H9 (cell line): ENCODE measurements around the gene PLPP7. TPM values are rescaled to one million over a fixed set of nuclear protein-coding genes. Genes with fewer than 3 reads are reported as not detected.

Source experiments
- DNase-seq: peaks from one replicate; pipeline ENCODE4 v3.0.0-alpha.2; 2017
- H2AFZ ChIP-seq: one replicate; pipeline ENCODE4 v1.6.1; 2013; ENCODE audit warnings: mild to moderate bottlenecking, low read length, control low read depth, moderate library complexity
- H2AK5ac ChIP-seq: 2 replicates; pipeline ENCODE4 v1.6.1; 2013; ENCODE audit warnings: low read length, control low read depth, mixed read lengths; ENCODE audit not compliant: insufficient read length
- H2BK120ac ChIP-seq: one replicate; pipeline ENCODE4 v1.6.1; 2013; ENCODE audit warnings: low read depth, mild to moderate bottlenecking, low read length, control low read depth, inconsistent platforms; ENCODE audit not compliant: poor library complexity, severe bottlenecking
- H2BK12ac ChIP-seq: 2 replicates; pipeline ENCODE4 v1.6.1; 2013; ENCODE audit warnings: low read length, control low read depth, mixed read lengths, low read depth; ENCODE audit not compliant: insufficient read length
- H2BK15ac ChIP-seq: 2 replicates; pipeline ENCODE4 v1.6.1; 2013; ENCODE audit warnings: low read depth, low read length, control low read depth
- H2BK20ac ChIP-seq: one replicate; pipeline ENCODE4 v1.6.1; 2013; ENCODE audit warnings: low read depth, mild to moderate bottlenecking, low read length, control low read depth, inconsistent platforms; ENCODE audit not compliant: poor library complexity, severe bottlenecking
- H2BK5ac ChIP-seq: 2 replicates; pipeline ENCODE4 v1.6.1; 2013; ENCODE audit warnings: low read length, control low read depth, mixed read lengths; ENCODE audit not compliant: insufficient read length
- H3K14ac ChIP-seq: 2 replicates; pipeline ENCODE4 v1.6.1; 2013; ENCODE audit warnings: low read length, control low read depth; ENCODE audit not compliant: insufficient read depth
- H3K18ac ChIP-seq: 2 replicates; pipeline ENCODE4 v1.6.1; 2013; ENCODE audit warnings: low read depth, mild to moderate bottlenecking, mixed read lengths, low read length, control low read depth; ENCODE audit not compliant: insufficient read length
- H3K23ac ChIP-seq: 2 replicates; pipeline ENCODE4 v1.6.1; 2013; ENCODE audit warnings: low read length, control low read depth, mixed read lengths, low read depth; ENCODE audit not compliant: insufficient read length
- H3K23me2 ChIP-seq: 2 replicates; pipeline ENCODE4 v1.6.1; 2013; ENCODE audit warnings: low read depth, mild to moderate bottlenecking, mixed read lengths, low read length, control low read depth; ENCODE audit not compliant: insufficient read length, poor library complexity, severe bottlenecking
- H3K27ac ChIP-seq: 2 replicates; pipeline ENCODE4 v1.5.1; 2013; ENCODE audit warnings: low read length, control low read depth, mixed read lengths, low read depth; ENCODE audit not compliant: insufficient read length
- H3K27me3 ChIP-seq: 2 replicates; pipeline ENCODE4 v1.6.1; 2013; ENCODE audit warnings: low read length, control low read depth, inconsistent platforms; ENCODE audit not compliant: insufficient read depth
- H3K4ac ChIP-seq: 2 replicates; pipeline ENCODE4 v1.6.1; 2013; ENCODE audit warnings: low read depth, mild to moderate bottlenecking, control low read depth, inconsistent platforms, low read length, moderate library complexity
- H3K4me1 ChIP-seq: 2 replicates; pipeline ENCODE4 v1.6.1; 2013; ENCODE audit warnings: low read length, control low read depth, inconsistent platforms; ENCODE audit not compliant: insufficient read depth
- H3K4me2 ChIP-seq: 2 replicates; pipeline ENCODE4 v1.6.1; 2013; ENCODE audit warnings: low read length, control low read depth, mixed read lengths; ENCODE audit not compliant: insufficient read length, insufficient read depth
- H3K56ac ChIP-seq: 2 replicates; pipeline ENCODE4 v1.6.1; 2013; ENCODE audit warnings: low read depth, mild to moderate bottlenecking, mixed read lengths, low read length, control low read depth; ENCODE audit not compliant: insufficient read length
- H3K79me1 ChIP-seq: 2 replicates; pipeline ENCODE4 v1.6.1; 2013; ENCODE audit warnings: low read depth, mild to moderate bottlenecking, moderate library complexity, low read length, control low read depth, inconsistent platforms; ENCODE audit not compliant: insufficient read depth, poor library complexity, severe bottlenecking
- H3K79me2 ChIP-seq: 2 replicates; pipeline ENCODE4 v1.6.1; 2013; ENCODE audit warnings: low read length, control low read depth, inconsistent platforms; ENCODE audit not compliant: insufficient read depth
- H3K9ac ChIP-seq: 2 replicates; pipeline ENCODE4 v1.6.1; 2013; ENCODE audit warnings: low read length, control low read depth, mixed read lengths; ENCODE audit not compliant: insufficient read length; ENCODE audit errors: extremely low read depth
- H3K9me3 ChIP-seq: one replicate; pipeline ENCODE4 v1.6.1; 2013; ENCODE audit warnings: low read depth, low read length, inconsistent platforms; ENCODE audit not compliant: control insufficient read depth
- H3T11ph ChIP-seq: one replicate; pipeline ENCODE4 v1.6.1; 2013; ENCODE audit warnings: mild to moderate bottlenecking, low read length, control low read depth, inconsistent platforms
- H4K20me1 ChIP-seq: one replicate; pipeline ENCODE4 v1.6.1; 2013; ENCODE audit not compliant: control insufficient read depth, insufficient read length, insufficient read depth
- H4K5ac ChIP-seq: 2 replicates; pipeline ENCODE4 v1.6.1; 2013; ENCODE audit warnings: low read depth, mild to moderate bottlenecking, mixed read lengths, low read length, control low read depth; ENCODE audit not compliant: insufficient read length
- H4K8ac ChIP-seq: replicated peaks from 2 replicates; pipeline ENCODE4 v1.6.1; 2013; ENCODE audit warnings: low read length, control low read depth, mixed read lengths, low read depth; ENCODE audit not compliant: insufficient read length
- H4K91ac ChIP-seq: 2 replicates; pipeline ENCODE4 v1.6.1; 2013; ENCODE audit warnings: low read depth, mild to moderate bottlenecking, moderate library complexity, mixed read lengths, low read length, control low read depth; ENCODE audit not compliant: insufficient read length
- H3K27ac Mint-ChIP-seq, 3 experiments: 2 replicates in 2 of 3; 3 replicates in 1 of 3; pipeline ENCODE4 v1.8.0; 2020 to 2021; ENCODE audit warnings: mixed read lengths in 3 of 3, mild to moderate bottlenecking in 1 of 3, moderate library complexity in 1 of 3
- H3K27me3 Mint-ChIP-seq: 2 replicates; pipeline ENCODE4 v1.8.0; 2021; ENCODE audit warnings: low read depth, mild to moderate bottlenecking, moderate library complexity, mixed read lengths
- H3K36me3 Mint-ChIP-seq, 3 experiments: 2 replicates in 2 of 3; 3 replicates in 1 of 3; pipeline ENCODE4 v1.8.0; 2020 to 2021; ENCODE audit warnings: low read depth in 3 of 3, mixed read lengths in 3 of 3; ENCODE audit not compliant: insufficient read depth in 1 of 3
- H3K4me1 Mint-ChIP-seq, 2 experiments: 2 replicates each; pipeline ENCODE4 v1.8.0; 2020; ENCODE audit warnings: mixed read lengths in 2 of 2
- H3K4me3 Mint-ChIP-seq, 2 experiments: 2 replicates in 1 of 2; 3 replicates in 1 of 2; pipeline ENCODE4 v1.8.0; 2020 to 2021; ENCODE audit warnings: mild to moderate bottlenecking in 2 of 2, mixed read lengths in 2 of 2, moderate library complexity in 1 of 2
- H3K9me3 Mint-ChIP-seq, 2 experiments: 2 replicates in 1 of 2; 3 replicates in 1 of 2; pipeline ENCODE4 v1.8.0; 2020; ENCODE audit warnings: mild to moderate bottlenecking in 2 of 2, mixed read lengths in 2 of 2, moderate library complexity in 1 of 2
- CTCF ChIP-seq: fragments of 200-600 bp; sonication (generic); conservative IDR thresholded peaks from 3 replicates; pipeline ENCODE4 v1.8.0; 2021; ENCODE audit warnings: antibody characterized with exemption, mild to moderate bottlenecking
- WGBS: extraction: QIAGEN DNeasy Blood & Tissue Kit; methylation state at CpG from one replicate; pipeline ENCODE4 v1.1.7; 2013; ENCODE audit warnings: missing lambda C conversion rate, low lambda C conversion rate, mixed read lengths; ENCODE audit not compliant: insufficient read length; ENCODE audit errors: extremely low coverage; 5-methylcytosine and 5-hydroxymethylcytosine counted together
- total RNA-seq: library from RNA; stranded (reverse); gene quantifications from 2 replicates; pipeline ENCODE4 v1.2.1, GENCODE V29; 2021

Gene PLPP7
- total RNA-seq, 1 experiment from 2014 or later: 1.9 TPM

DNA sequence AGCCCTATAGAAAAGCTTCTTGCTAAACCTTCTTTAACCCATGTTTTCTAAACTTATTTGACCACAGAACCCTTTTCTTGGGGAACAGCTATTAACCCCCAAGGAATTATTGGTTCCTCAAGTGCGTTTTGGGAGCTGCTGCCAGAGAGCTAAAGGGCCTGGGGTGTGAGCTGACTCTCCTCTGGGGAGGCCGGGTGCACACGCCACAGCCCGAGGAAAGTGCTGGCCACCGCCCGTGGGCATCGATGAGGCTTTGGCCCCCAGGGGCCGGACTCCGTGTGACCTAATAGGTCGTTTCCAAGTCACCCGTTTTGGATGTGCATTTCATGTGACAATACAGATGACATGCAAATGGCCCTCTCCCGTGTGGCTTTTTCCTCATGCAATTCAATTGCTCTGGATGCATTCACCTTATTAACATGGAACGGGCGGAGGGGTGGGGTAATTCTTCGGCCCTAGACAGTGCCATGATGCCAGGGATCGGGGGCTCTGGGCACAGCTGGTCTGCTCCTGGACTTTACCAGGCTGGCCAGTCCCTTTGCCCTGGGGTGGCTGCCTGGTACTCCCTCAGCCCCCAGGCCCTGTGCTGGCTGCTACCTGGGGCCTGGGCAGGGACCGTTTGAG, 19.5 kb downstream of the PLPP7 start:
- H3K27ac ChIP-seq: no peak overlapping the region
- H3K14ac ChIP-seq: no peak overlapping the region
- no peaks in the 10 kb centered on the region for H3K4me1 ChIP-seq
- no peak overlapping the region for H3K4me2 ChIP-seq
- no peak overlapping the region for H2BK120ac ChIP-seq
- H3K23ac ChIP-seq: no peak overlapping the region
- H3T11ph ChIP-seq: no peak overlapping the region
- no peak overlapping the region for H3K56ac ChIP-seq
- Mint-ChIP-seq H3K9me3 (no peaks in the 10 kb centered on the region; a peak in 1 of 5 replicates), H3K27me3 (peaks cover 4% of the 10 kb centered on the region; the same call in 1 of the 2 replicates), H3K4me1 (peaks cover 14 to 15% of the 10 kb centered on the region in 2 experiments), H3K4me3 (no peak overlapping the region), H3K36me3 (peaks cover 0 to 4% (median 0%) of the 10 kb centered on the region in 3 experiments; a peak in 2 of 7 replicates), H3K27ac (no peak overlapping the region)
- H3K4ac ChIP-seq: no peak overlapping the region
- H2BK20ac ChIP-seq: no peak overlapping the region
- H2AK5ac ChIP-seq: no peak overlapping the region
- H4K8ac ChIP-seq: no peak overlapping the region
- H3K23me2 ChIP-seq: no peaks in the 10 kb centered on the region
- H2BK12ac ChIP-seq: no peak overlapping the region
- H2AFZ ChIP-seq: no peak overlapping the region
- no CpG with 5 or more reads among the region's 17 CpGs for WGBS
- no peak overlapping the region for H2BK15ac ChIP-seq
- no peak for TF ChIP-seq CTCF
- no peaks in the 10 kb centered on the region for H3K9me3 ChIP-seq
- no peak overlapping the region for H4K5ac ChIP-seq
- H4K20me1 ChIP-seq: no peaks in the 10 kb centered on the region
- H3K79me1 ChIP-seq: no peaks in the 10 kb centered on the region
- H3K18ac ChIP-seq: no peak overlapping the region
- H3K79me2 ChIP-seq: no peaks in the 10 kb centered on the region
- no peaks in the 10 kb centered on the region for H3K27me3 ChIP-seq
- no peak overlapping the region for H2BK5ac ChIP-seq
- no peak overlapping the region for H4K91ac ChIP-seq
- no peak for DNase-seq
- H3K9ac ChIP-seq: no peak overlapping the region
